B cell (primary cell): ENCODE results near the gene MTUS2. TPM values are rescaled to one million over a fixed set of nuclear protein-coding genes. Genes with fewer than 3 reads are reported as not detected.

Experiments used
- ATAC-seq: fragments of 200-7000 bp; cut with Tn5 transposase; one replicate; pipeline ENCODE4 v1.10.0; 2021; ENCODE audit warnings: low read depth, mild to moderate bottlenecking, moderate number of reproducible peaks, moderate library complexity
- CTCF ChIA-PET: fragments of 350-600 bp; sonication (Branson Sonifier 250); formaldehyde crosslinking; loops from one replicate; lab custom pipeline; 2021; ENCODE audit warnings: antibody characterized with exemption, inconsistent platforms; lab: Charles Lee
- POLR2A ChIA-PET: fragments of 350-600 bp; sonication (Branson Sonifier 250); formaldehyde crosslinking; loops from one replicate; lab custom pipeline; 2021; ENCODE audit warnings: antibody characterized with exemption; lab: Charles Lee
- DNase-seq: peaks from one replicate; pipeline ENCODE4 v3.0.0; 2013
- H2AFZ ChIP-seq: 2 replicates; pipeline ENCODE4 v1.6.1; 2012; ENCODE audit warnings: mild to moderate bottlenecking, low read depth, low read length; ENCODE audit not compliant: insufficient read depth, poor library complexity, severe bottlenecking
- H3K27ac ChIP-seq, 2 donors: 1 replicate in 1 of 2; 2 replicates in 1 of 2; pipeline ENCODE4 v1.5.1; 2012 to 2013; ENCODE audit warnings: low read length in 2 of 2, mild to moderate bottlenecking in 2 of 2, moderate library complexity in 1 of 2
- H3K27me3 ChIP-seq, 4 experiments: fragments of 200-600 bp in 1 of 4; sonication (generic) in 1 of 4; replicated peaks in 1 of 4; 1 replicate in 2 of 4; 2 replicates in 2 of 4; pipeline versions ENCODE4 v1.6.1 to v1.7.0; 2013 to 2016; ENCODE audit warnings: low read length in 3 of 4, mild to moderate bottlenecking in 2 of 4, mixed read lengths in 1 of 4, moderate library complexity in 1 of 4; ENCODE audit not compliant: insufficient read depth in 4 of 4, control insufficient read depth in 3 of 4; ENCODE audit errors: control extremely low read depth in 1 of 4
- H3K36me3 ChIP-seq, 2 experiments: replicated peaks in 1 of 2; 1 replicate in 1 of 2; 2 replicates in 1 of 2; pipeline versions ENCODE4 v1.6.1 to v1.7.1; 2013; ENCODE audit warnings: low read length in 1 of 2; ENCODE audit not compliant: insufficient read depth in 2 of 2, control insufficient read depth in 1 of 2; ENCODE audit errors: control extremely low read depth in 1 of 2, extremely low read depth in 1 of 2
- H3K4me1 ChIP-seq, 2 donors: fragments of 200-600 bp in 1 of 2; sonication (generic) in 1 of 2; 1 replicate in 1 of 2; 2 replicates in 1 of 2; pipeline versions ENCODE4 v1.5.1 to v1.6.1; 2013 to 2017; ENCODE audit warnings: low read length in 2 of 2; ENCODE audit not compliant: control insufficient read depth in 2 of 2, insufficient read depth in 2 of 2
- H3K4me2 ChIP-seq: replicated peaks from 2 replicates; pipeline ENCODE3; 2012; ENCODE audit warnings: mild to moderate bottlenecking, low read depth, low read length; ENCODE audit not compliant: poor library complexity, severe bottlenecking
- H3K4me3 ChIP-seq, 5 experiments: fragments of 200-600 bp in 1 of 5; sonication (generic) in 1 of 5; 1 replicate in 3 of 5; 2 replicates in 2 of 5; pipeline versions ENCODE4 v1.5.1 to v1.7.0; 2011 to 2016; ENCODE audit warnings: low read length in 4 of 5, mild to moderate bottlenecking in 4 of 5, low read depth in 2 of 5, control low read depth in 1 of 5, moderate library complexity in 1 of 5; ENCODE audit not compliant: insufficient read depth in 1 of 5; ENCODE audit errors: control extremely low read depth in 1 of 5, extremely low read depth in 1 of 5
- H3K79me2 ChIP-seq: fragments of 200-600 bp; sonication (generic); one replicate; pipeline ENCODE4 v1.6.0; 2016; ENCODE audit warnings: low read length; ENCODE audit not compliant: control insufficient read depth, insufficient read depth
- H3K9ac ChIP-seq: fragments of 200-600 bp; sonication (generic); 2 replicates; pipeline ENCODE4 v1.6.1; 2017; ENCODE audit warnings: mild to moderate bottlenecking, low read length, moderate library complexity
- H3K9me3 ChIP-seq, 3 donors: one replicate each; pipeline versions ENCODE4 v1.6.1 to v1.7.1; 2013; ENCODE audit warnings: low read length in 2 of 3; ENCODE audit not compliant: control insufficient read depth in 2 of 3, insufficient read depth in 1 of 3; ENCODE audit errors: control extremely low read depth in 1 of 3
- H4K20me1 ChIP-seq: 2 replicates; pipeline ENCODE4 v1.6.0; 2012; ENCODE audit warnings: mild to moderate bottlenecking, low read length; ENCODE audit not compliant: insufficient read depth, control insufficient read depth, poor library complexity, severe bottlenecking
- H3K27ac Mint-ChIP-seq: one replicate; pipeline ENCODE4 v1.8.0; 2021; ENCODE audit warnings: mixed read lengths
- H3K27me3 Mint-ChIP-seq: one replicate; pipeline ENCODE4 v1.8.0; 2021; ENCODE audit warnings: mixed read lengths
- H3K4me1 Mint-ChIP-seq: one replicate; pipeline ENCODE4 v1.8.0; 2021; ENCODE audit warnings: mixed read lengths
- H3K4me3 Mint-ChIP-seq: one replicate; pipeline ENCODE4 v1.8.0; 2021; ENCODE audit warnings: mixed read lengths
- H3K9me3 Mint-ChIP-seq: one replicate; pipeline ENCODE4 v1.8.0; 2022; ENCODE audit warnings: mixed read lengths; ENCODE audit not compliant: insufficient read depth
- CTCF ChIP-seq: fragments of 200-600 bp; IDR thresholded peaks from one replicate; pipeline ENCODE4 v1.8.0; 2022; ENCODE audit warnings: antibody characterized with exemption, mild to moderate bottlenecking
- EZH2 ChIP-seq: IDR thresholded peaks from 2 replicates; pipeline ENCODE4 v1.6.1; 2012; ENCODE audit warnings: borderline replicate concordance, low read depth, mild to moderate bottlenecking, moderate library complexity, low read length; ENCODE audit not compliant: insufficient read depth, poor library complexity, severe bottlenecking
- WGBS: methylation state at CpG from one replicate; pipeline ENCODE4 v1.1.5; 2013; ENCODE audit warnings: missing lambda C conversion rate; ENCODE audit not compliant: insufficient coverage; 5-methylcytosine and 5-hydroxymethylcytosine counted together
- intact Hi-C: fragments of 100-400 bp; cut with micrococcal nuclease; formaldehyde crosslinking; loops from one replicate; pipeline ENCODE4 v1.10.0; 2022
- polyA plus RNA-seq: library from polyadenylated mRNA; depleted of rRNA; stranded (reverse); fragments of >200 nt; gene quantifications from 2 replicates; pipeline ENCODE4 v1.2.3, GENCODE V29; 2012
- total RNA-seq, 2 donors: library from RNA; stranded (reverse); fragments of 120-200 nt in 1 of 2; gene quantifications; 1 replicate in 1 of 2; 2 replicates in 1 of 2; pipeline versions ENCODE4 v1.2.3 to v1.2.4, GENCODE V29; 2013 to 2022

The MTUS2 gene
- total and polyA plus RNA-seq, 2 donors (not counting 1 experiment from before 2014, with no cell fraction given), result 0.12 TPM; not detected in 1

- H3K4me3 ChIP-seq, result no peak overlapping the region
- peaks cover 0 to 5% (median 0%) of the 10 kb centered on the region in 3 donors for H3K9me3 ChIP-seq
- H3K4me2 ChIP-seq, result no peak overlapping the region
- no peaks in the 10 kb centered on the region for H3K4me1 ChIP-seq
- no peak for TF ChIP-seq EZH2
- no peak for TF ChIP-seq CTCF
- H3K79me2 ChIP-seq, result no peaks in the 10 kb centered on the region
- no peak overlapping the region for H2AFZ ChIP-seq
- Mint-ChIP-seq H3K9me3 (peaks cover 4% of the 10 kb centered on the region), H3K27ac (no peak overlapping the region), H3K4me3 (no peak overlapping the region), H3K27me3 (peaks cover 17% of the 10 kb centered on the region), H3K4me1 (no peaks in the 10 kb centered on the region)
- no peaks in the 10 kb centered on the region for H4K20me1 ChIP-seq
- DNase-seq (no peak), ATAC-seq (no peak)
- no peak overlapping the region for H3K9ac ChIP-seq
- no peaks in the 10 kb centered on the region for H3K36me3 ChIP-seq
- peaks cover 0 to 6% (median 0%) of the 10 kb centered on the region in 4 experiments for H3K27me3 ChIP-seq
- H3K27ac ChIP-seq, result no peak overlapping the region
- WGBS, result 17% methylated on average over 3 of the region's 4 CpGs
- CTCF ChIA-PET, result no interaction called here
- POLR2A ChIA-PET, result no interaction called here
- intact Hi-C loops, result no loop called here
Observed at GRCh38 chr13:29140277-29140676, 320.1 kb downstream of the MTUS2 start.

GRCh38 chr13:29143847-29144246 lies 323.7 kb downstream of the MTUS2 start:
- ATAC-seq (no peak), DNase-seq (no peak)
- no peaks in the 10 kb centered on the region for H3K79me2 ChIP-seq
- intact Hi-C loops, result no loop called here
- Mint-ChIP-seq H3K4me3 (no peak overlapping the region), H3K27ac (no peak overlapping the region), H3K4me1 (no peaks in the 10 kb centered on the region), H3K27me3 (peaks cover 17% of the 10 kb centered on the region), H3K9me3 (no peaks in the 10 kb centered on the region)
- H3K4me3 ChIP-seq, result no peak overlapping the region
- H3K4me2 ChIP-seq, result no peak overlapping the region
- WGBS, result no CpG with 5 or more reads among the region's 1 CpG
- H3K27me3 ChIP-seq, result peaks cover 0 to 6% (median 0%) of the 10 kb centered on the region in 4 experiments
- ChIA-PET CTCF (no interaction called here), POLR2A (no interaction called here)
- peaks cover 0 to 2% (median 0%) of the 10 kb centered on the region in 3 donors for H3K9me3 ChIP-seq
- H3K4me1 ChIP-seq, result no peaks in the 10 kb centered on the region
- H3K27ac ChIP-seq, result no peak overlapping the region
- TF ChIP-seq EZH2 (no peak), CTCF (no peak)
- no peaks in the 10 kb centered on the region for H4K20me1 ChIP-seq
- no peak overlapping the region for H2AFZ ChIP-seq
- no peaks in the 10 kb centered on the region for H3K36me3 ChIP-seq
- no peak overlapping the region for H3K9ac ChIP-seq
